KMS-11 (cell line): Measurements from ENCODE around the gene TLR7.

Experiments used
- H2AFZ ChIP-seq: fragments of 200-600 bp; sonication (generic); 2 replicates; pipeline ENCODE4 v1.6.1; 2016; ENCODE audit warnings: antibody characterized with exemption, mixed run types, low read depth
- H3K27ac ChIP-seq: fragments of 200-600 bp; sonication (generic); 2 replicates; pipeline ENCODE4 v1.6.1; 2016; ENCODE audit warnings: mild to moderate bottlenecking, mixed run types
- H3K27me3 ChIP-seq: fragments of 200-600 bp; sonication (generic); 2 replicates; pipeline ENCODE4 v1.6.1; 2017; ENCODE audit warnings: mild to moderate bottlenecking, low read depth, mixed run types, moderate library complexity; ENCODE audit not compliant: insufficient read depth
- H3K36me3 ChIP-seq: fragments of 200-600 bp; sonication (generic); 2 replicates; pipeline ENCODE4 v1.6.1; 2017; ENCODE audit warnings: mild to moderate bottlenecking, mixed run types; ENCODE audit not compliant: insufficient read depth
- H3K4me1 ChIP-seq: fragments of 200-600 bp; sonication (generic); 2 replicates; pipeline ENCODE4 v1.6.1; 2016; ENCODE audit warnings: mild to moderate bottlenecking, low read depth, mixed run types; ENCODE audit not compliant: poor library complexity, severe bottlenecking
- H3K4me2 ChIP-seq: fragments of 200-600 bp; sonication (generic); 2 replicates; pipeline ENCODE4 v1.7.0; 2016; ENCODE audit warnings: mild to moderate bottlenecking, mixed run types
- H3K4me3 ChIP-seq: fragments of 200-600 bp; sonication (generic); IDR thresholded peaks from 2 replicates; pipeline ENCODE4 v1.6.1; 2017; ENCODE audit warnings: low read depth, low read length, mixed read lengths; ENCODE audit not compliant: insufficient read depth
- H3K79me2 ChIP-seq: fragments of 200-600 bp; sonication (generic); 2 replicates; pipeline ENCODE4 v1.6.1; 2016; ENCODE audit warnings: low read depth, mixed run types; ENCODE audit not compliant: insufficient read depth
- H3K9ac ChIP-seq: fragments of 200-600 bp; sonication (generic); 2 replicates; pipeline ENCODE4 v1.6.1; 2016; ENCODE audit warnings: mild to moderate bottlenecking, mixed run types
- H4K20me1 ChIP-seq: fragments of 200-600 bp; sonication (generic); 2 replicates; pipeline ENCODE4 v1.6.1; 2016; ENCODE audit warnings: mild to moderate bottlenecking, mixed run types; ENCODE audit not compliant: insufficient read depth
- CTCF ChIP-seq: fragments of 200-600 bp; sonication (generic); conservative IDR thresholded peaks from 2 replicates; pipeline ENCODE4 v1.6.1; 2017; ENCODE audit warnings: low read depth, mild to moderate bottlenecking, antibody characterized with exemption, low read length, moderate library complexity, mixed read lengths

Gene TLR7

DNA sequence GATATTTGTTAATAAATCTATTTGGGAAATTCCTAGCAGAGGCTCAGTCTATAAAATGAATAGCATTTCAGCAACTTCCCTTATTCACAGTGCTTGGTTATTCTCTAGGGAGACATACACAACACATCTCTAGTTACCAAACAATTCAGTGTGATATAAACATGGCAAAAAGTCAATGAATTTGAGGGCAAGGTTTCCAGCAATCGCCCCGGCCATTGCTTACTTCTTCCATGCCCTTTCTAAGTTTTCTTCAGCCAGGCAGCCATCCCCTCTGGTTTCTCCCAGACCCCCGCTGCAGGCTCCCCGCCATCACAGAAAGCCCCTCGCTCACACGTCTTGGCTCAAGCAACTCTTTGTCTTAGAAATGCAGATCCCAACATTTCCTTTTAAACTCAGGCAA, 4.4 kb downstream of the TLR7 start:
- H3K4me2 ChIP-seq = no peak overlapping the region
- H2AFZ ChIP-seq = no peak overlapping the region
- no peaks in the 10 kb centered on the region for H3K36me3 ChIP-seq
- no peaks in the 10 kb centered on the region for H3K79me2 ChIP-seq
- H3K4me1 ChIP-seq = peaks cover 77% of the 10 kb centered on the region
- no peak overlapping the region for H3K4me3 ChIP-seq
- no peak overlapping the region for H3K27ac ChIP-seq
- H4K20me1 ChIP-seq = no peaks in the 10 kb centered on the region
- TF ChIP-seq CTCF = no peak
- H3K9ac ChIP-seq = no peak overlapping the region
- H3K27me3 ChIP-seq = no peaks in the 10 kb centered on the region

DNA sequence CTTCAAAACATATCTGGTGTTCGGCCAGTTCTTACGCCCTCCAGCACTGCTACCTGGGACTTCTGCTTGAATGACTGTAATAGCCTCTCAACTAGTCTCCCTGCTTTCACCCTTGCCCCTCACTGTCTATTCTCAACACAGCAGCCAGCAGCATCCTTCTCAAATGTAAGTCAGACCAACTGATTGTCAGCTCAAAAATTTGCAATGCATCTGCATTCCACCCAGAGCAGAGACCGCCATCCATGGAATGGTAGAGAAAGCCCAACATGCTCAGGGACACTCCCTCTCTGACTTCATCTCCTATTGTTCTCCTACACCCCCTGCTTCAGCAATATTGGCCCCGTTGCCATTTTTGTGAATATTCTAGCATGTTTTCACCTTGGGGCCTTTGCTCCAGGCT, 5.9 kb downstream of the TLR7 start:
- Histone ChIP-seq H2AFZ (no peak overlapping the region), H3K36me3 (no peaks in the 10 kb centered on the region), H3K27me3 (no peaks in the 10 kb centered on the region), H3K79me2 (no peaks in the 10 kb centered on the region), H3K27ac (no peak overlapping the region), H3K4me3 (no peak overlapping the region), H4K20me1 (no peaks in the 10 kb centered on the region), H3K4me1 (peaks cover 62% of the 10 kb centered on the region), H3K9ac (no peak overlapping the region), H3K4me2 (no peak overlapping the region)
- TF ChIP-seq CTCF = no peak

DNA sequence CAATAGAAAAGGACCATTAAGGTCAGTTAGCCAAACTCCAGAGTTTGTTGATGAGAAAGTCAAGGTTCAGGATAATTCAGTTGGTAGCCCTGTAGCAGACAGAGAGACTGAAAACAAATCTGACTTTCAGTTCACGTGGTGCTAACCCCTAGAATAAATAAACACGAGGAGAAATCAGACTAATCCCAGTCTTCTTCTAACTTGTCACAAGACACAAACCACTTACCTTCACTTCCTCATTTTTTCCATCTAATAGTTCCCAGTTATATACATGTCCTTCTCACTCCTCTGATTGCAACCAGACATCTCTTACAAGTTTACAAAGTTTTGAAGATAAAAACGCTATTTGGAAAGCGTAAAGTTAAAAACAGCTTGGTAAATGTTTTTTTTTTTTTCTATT, 7.7 kb downstream of the TLR7 start:
- Histone ChIP-seq H3K4me1 (peaks cover 44% of the 10 kb centered on the region), H3K9ac (no peak overlapping the region), H3K4me2 (peak overlapping the region; percentile 64), H4K20me1 (no peaks in the 10 kb centered on the region), H3K36me3 (no peaks in the 10 kb centered on the region), H2AFZ (peak overlapping the region; percentile 6; the same call in 1 of the 2 replicates), H3K4me3 (no peak overlapping the region), H3K79me2 (no peaks in the 10 kb centered on the region), H3K27ac (no peak overlapping the region), H3K27me3 (no peaks in the 10 kb centered on the region)
- TF ChIP-seq CTCF = no peak

DNA sequence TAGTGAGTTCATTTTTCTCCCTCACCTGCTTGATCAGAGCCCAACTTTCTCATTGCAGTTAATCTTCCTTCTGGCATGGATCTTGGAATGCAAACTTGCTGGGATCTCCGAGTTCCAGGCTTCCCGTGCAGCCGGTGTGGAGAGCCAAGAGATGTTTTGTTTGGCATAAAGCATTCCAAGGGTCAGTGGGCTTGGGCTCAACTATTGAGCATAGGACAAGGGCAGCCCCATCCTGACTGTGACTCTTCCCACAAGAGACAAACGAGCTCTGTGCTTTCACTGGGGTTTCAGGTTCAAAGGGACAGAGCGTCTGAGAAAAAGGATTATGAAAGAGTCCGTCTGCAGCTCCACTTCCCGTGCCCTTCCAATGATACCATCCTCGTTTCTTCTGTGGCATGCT, 10.5 kb downstream of the TLR7 start:
- H3K4me3 ChIP-seq = no peak overlapping the region
- peaks cover 36% of the 10 kb centered on the region for H3K4me1 ChIP-seq
- H4K20me1 ChIP-seq = no peaks in the 10 kb centered on the region
- H3K4me2 ChIP-seq = no peak overlapping the region
- H3K9ac ChIP-seq = no peak overlapping the region
- H3K27ac ChIP-seq = no peak overlapping the region
- no peaks in the 10 kb centered on the region for H3K79me2 ChIP-seq
- H3K36me3 ChIP-seq = no peaks in the 10 kb centered on the region
- no peak overlapping the region for H2AFZ ChIP-seq
- no peaks in the 10 kb centered on the region for H3K27me3 ChIP-seq
- no peak for TF ChIP-seq CTCF

DNA sequence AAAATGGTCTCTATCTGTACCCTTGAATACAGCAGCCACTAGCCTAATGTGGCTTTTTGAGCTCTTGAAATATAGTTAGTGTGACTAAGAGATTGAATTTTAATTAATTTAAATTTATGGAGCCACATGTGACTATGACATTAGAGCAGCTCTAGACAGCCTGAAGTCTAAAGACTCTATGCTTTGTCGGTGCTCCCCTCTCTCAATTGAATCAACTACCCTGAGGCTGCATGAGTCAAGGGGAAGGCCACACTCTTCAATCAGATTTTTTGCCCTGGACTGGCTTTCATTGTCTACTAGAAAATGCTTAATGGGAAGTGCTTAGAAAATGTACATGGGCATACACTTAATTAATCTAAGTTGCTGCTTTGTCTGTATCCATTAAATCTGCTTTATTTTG, 11.7 kb downstream of the TLR7 start:
- no peak overlapping the region for H3K4me3 ChIP-seq
- no peaks in the 10 kb centered on the region for H3K36me3 ChIP-seq
- H2AFZ ChIP-seq = no peak overlapping the region
- H3K79me2 ChIP-seq = no peaks in the 10 kb centered on the region
- H4K20me1 ChIP-seq = no peaks in the 10 kb centered on the region
- no peak overlapping the region for H3K4me2 ChIP-seq
- peaks cover 36% of the 10 kb centered on the region for H3K4me1 ChIP-seq
- TF ChIP-seq CTCF = no peak
- H3K9ac ChIP-seq = no peak overlapping the region
- H3K27me3 ChIP-seq = no peaks in the 10 kb centered on the region
- H3K27ac ChIP-seq = no peak overlapping the region
